Muscle layer of colon (tissue), 2 donors: Measurements from ENCODE around the gene CARD9.

Source experiments
- H3K27ac ChIP-seq: one replicate; pipeline ENCODE4 v1.7.0; 2013; ENCODE audit warnings: low read depth, mild to moderate bottlenecking, low read length, moderate library complexity
- H3K27me3 ChIP-seq, 2 donors: one replicate each; pipeline ENCODE4 v1.7.0; 2013; ENCODE audit warnings: low read length in 2 of 2, mild to moderate bottlenecking in 2 of 2; ENCODE audit not compliant: insufficient read depth in 2 of 2, control insufficient read depth in 1 of 2
- H3K36me3 ChIP-seq: one replicate; pipeline ENCODE4 v1.7.0; 2013; ENCODE audit warnings: mild to moderate bottlenecking, low read length; ENCODE audit not compliant: insufficient read depth
- H3K4me1 ChIP-seq: one replicate; pipeline ENCODE4 v1.7.0; 2013; ENCODE audit warnings: mild to moderate bottlenecking, low read length; ENCODE audit not compliant: insufficient read depth
- H3K4me3 ChIP-seq, 2 donors: one replicate each; pipeline ENCODE4 v1.7.0; 2013; ENCODE audit warnings: low read length in 2 of 2, low read depth in 1 of 2, mild to moderate bottlenecking in 1 of 2, moderate library complexity in 1 of 2
- H3K9ac ChIP-seq: one replicate; pipeline ENCODE4 v1.7.0; 2013; ENCODE audit warnings: low read length
- H3K9me3 ChIP-seq: one replicate; pipeline ENCODE4 v1.7.0; 2013; ENCODE audit warnings: mild to moderate bottlenecking, low read length
- donor health status: abdominal sarcoma.
- donor health status: Adenocarcinoma of cecum.

Gene CARD9

GRCh38 chr9:136373300-136374182 is at the start of gene CARD9:
Gene CARD9, minus strand, starts transcription at chr9:136373669. Its CDS starts 1,591 bp downstream, at chr9:136372078.
- H3K4me1 ChIP-seq: no peaks in the 10 kb centered on the region
- no peaks in the 10 kb centered on the region for H3K27me3 ChIP-seq
- H3K36me3 ChIP-seq: no peaks in the 10 kb centered on the region
- no peak within 1 kb of the TSS for H3K27ac ChIP-seq
- H3K9ac ChIP-seq: no peak within 1 kb of the TSS
- no peaks in the 10 kb centered on the region for H3K9me3 ChIP-seq
- no peak within 1 kb of the TSS for H3K4me3 ChIP-seq

GRCh38 chr9:136422876-136423275 is 49.4 kb upstream of the CARD9 start:
- no peaks in the 10 kb centered on the region for H3K27me3 ChIP-seq
- H3K9me3 ChIP-seq: no peaks in the 10 kb centered on the region
- no peak overlapping the region for H3K9ac ChIP-seq
- H3K4me3 ChIP-seq: no peak overlapping the region
- no peak overlapping the region for H3K27ac ChIP-seq
- peaks cover 51% of the 10 kb centered on the region for H3K36me3 ChIP-seq
- no peaks in the 10 kb centered on the region for H3K4me1 ChIP-seq

GRCh38 chr9:136421791-136422190 is 48.3 kb upstream of the CARD9 start:
- Histone ChIP-seq H3K9me3 (no peaks in the 10 kb centered on the region), H3K4me1 (no peaks in the 10 kb centered on the region), H3K36me3 (peaks cover 60% of the 10 kb centered on the region), H3K27me3 (no peaks in the 10 kb centered on the region), H3K4me3 (no peak overlapping the region), H3K9ac (no peak overlapping the region), H3K27ac (no peak overlapping the region)

- Histone ChIP-seq H3K4me1 (no peaks in the 10 kb centered on the region), H3K36me3 (peaks cover 83% of the 10 kb centered on the region), H3K27ac (no peak overlapping the region), H3K9me3 (no peaks in the 10 kb centered on the region), H3K4me3 (no peak overlapping the region), H3K27me3 (no peaks in the 10 kb centered on the region), H3K9ac (no peak overlapping the region)
Observed at GRCh38 chr9:136419092-136419420, 45.6 kb upstream of the CARD9 start.

- Histone ChIP-seq H3K9me3 (no peaks in the 10 kb centered on the region), H3K4me3 (no peak overlapping the region), H3K27me3 (no peaks in the 10 kb centered on the region), H3K4me1 (no peaks in the 10 kb centered on the region), H3K36me3 (peaks cover 85% of the 10 kb centered on the region), H3K27ac (no peak overlapping the region), H3K9ac (no peak overlapping the region)
Observed at GRCh38 chr9:136418182-136419091, 45.0 kb upstream of the CARD9 start.

- no peak overlapping the region for H3K27ac ChIP-seq
- peaks cover 83% of the 10 kb centered on the region for H3K36me3 ChIP-seq
- no peak overlapping the region for H3K9ac ChIP-seq
- H3K27me3 ChIP-seq: no peaks in the 10 kb centered on the region
- H3K4me3 ChIP-seq: no peak overlapping the region
- no peaks in the 10 kb centered on the region for H3K9me3 ChIP-seq
- H3K4me1 ChIP-seq: peaks cover 2% of the 10 kb centered on the region
Observed at GRCh38 chr9:136416914-136417313, 43.4 kb upstream of the CARD9 start.

GRCh38 chr9:136416427-136416826 is 43.0 kb upstream of the CARD9 start:
- no peaks in the 10 kb centered on the region for H3K27me3 ChIP-seq
- H3K4me3 ChIP-seq: no peak overlapping the region
- no peaks in the 10 kb centered on the region for H3K9me3 ChIP-seq
- H3K36me3 ChIP-seq: peaks cover 82% of the 10 kb centered on the region
- H3K4me1 ChIP-seq: peaks cover 7% of the 10 kb centered on the region
- no peak overlapping the region for H3K9ac ChIP-seq
- no peak overlapping the region for H3K27ac ChIP-seq

- peaks cover 20% of the 10 kb centered on the region for H3K4me1 ChIP-seq
- H3K9ac ChIP-seq: no peak overlapping the region
- H3K27ac ChIP-seq: no peak overlapping the region
- H3K36me3 ChIP-seq: peaks cover 53% of the 10 kb centered on the region
- no peak overlapping the region for H3K4me3 ChIP-seq
- H3K9me3 ChIP-seq: no peaks in the 10 kb centered on the region
- no peaks in the 10 kb centered on the region for H3K27me3 ChIP-seq
Observed at GRCh38 chr9:136412962-136413361, 39.5 kb upstream of the CARD9 start.

- peaks cover 20% of the 10 kb centered on the region for H3K4me1 ChIP-seq
- H3K9me3 ChIP-seq: no peaks in the 10 kb centered on the region
- peak overlapping the region; percentile 50 for H3K9ac ChIP-seq
- H3K4me3 ChIP-seq: peak overlapping the region; percentile 77 to 94
- H3K27ac ChIP-seq: no peak overlapping the region
- H3K27me3 ChIP-seq: no peaks in the 10 kb centered on the region
- peaks cover 48% of the 10 kb centered on the region for H3K36me3 ChIP-seq
Observed at GRCh38 chr9:136411378-136411777, 37.9 kb upstream of the CARD9 start.

GRCh38 chr9:136410500-136411287 is 37.2 kb upstream of the CARD9 start, which contains the start of the genes ENTR1 and PMPCA:
Gene ENTR1, minus strand, starts transcription at chr9:136410614. Its CDS starts 217 bp downstream, at chr9:136410397.
Gene PMPCA, plus strand, starts transcription at chr9:136410658. Its CDS starts 11 bp downstream, at chr9:136410669.
- Histone ChIP-seq H3K9ac (peak within 1 kb of the TSS; percentile 50), H3K27me3 (no peaks in the 10 kb centered on the region), H3K9me3 (no peaks in the 10 kb centered on the region), H3K36me3 (peaks cover 46% of the 10 kb centered on the region), H3K4me3 (peak within 1 kb of the TSS; percentile 85 to 94), H3K27ac (peak within 1 kb of the TSS; percentile 93), H3K4me1 (peaks cover 20% of the 10 kb centered on the region)
